ENCODE results near the gene PANK1.

Gene PANK1

GRCh38 chr10:89625041-89625765 is 19.8 kb downstream of the PANK1 start:
- TF ChIP-seq EGR1 (IDR thresholded peaks at IDR 0.05) = no peak
- no peak for TF ChIP-seq RAD21 (IDR thresholded peaks at IDR 0.05; ENCODE audit: low read depth)
- TF ChIP-seq YY1 (IDR thresholded peaks at IDR 0.05; ENCODE audit: low read depth) = no peak
- TF ChIP-seq TCF12 (IDR thresholded peaks at IDR 0.05; ENCODE audit: low read depth) = no peak
- TF ChIP-seq EP300 (IDR thresholded peaks at IDR 0.05; ENCODE audit: borderline replicate concordance) = no peak
- no peak for TF ChIP-seq TAF1 (IDR thresholded peaks at IDR 0.05; ENCODE audit: low read depth)
- TF ChIP-seq FOXM1 (IDR thresholded peaks at IDR 0.05; ENCODE audit: borderline replicate concordance, low read depth) = no peak
- TF ChIP-seq TEAD4 (IDR thresholded peaks at IDR 0.05) = no peak
- no peak for TF ChIP-seq CEBPB (IDR thresholded peaks at IDR 0.05)
- TF ChIP-seq NFIC (IDR thresholded peaks at IDR 0.05) = no peak
- TF ChIP-seq REST (IDR thresholded peaks at IDR 0.05; ENCODE audit: low read depth) = no peak
- TF ChIP-seq ZBTB7A (IDR thresholded peaks at IDR 0.05; ENCODE audit: low read depth) = no peak
- TF ChIP-seq CREB1 (IDR thresholded peaks at IDR 0.05; ENCODE audit: low read depth) = no peak
- TF ChIP-seq USF1 (IDR thresholded peaks at IDR 0.05) = no peak
- no peak for TF ChIP-seq MAX (IDR thresholded peaks at IDR 0.05)

GRCh38 chr10:89624020-89624419 is 21.0 kb downstream of the PANK1 start:
- TF ChIP-seq USF1 (IDR thresholded peaks at IDR 0.05) = no peak
- no peak for TF ChIP-seq RAD21 (IDR thresholded peaks at IDR 0.05; ENCODE audit: low read depth)
- no peak for TF ChIP-seq REST (IDR thresholded peaks at IDR 0.05; ENCODE audit: low read depth)
- TF ChIP-seq YY1 (IDR thresholded peaks at IDR 0.05; ENCODE audit: low read depth) = no peak
- no peak for TF ChIP-seq TEAD4 (IDR thresholded peaks at IDR 0.05)
- no peak for TF ChIP-seq TAF1 (IDR thresholded peaks at IDR 0.05; ENCODE audit: low read depth)
- TF ChIP-seq EP300 (IDR thresholded peaks at IDR 0.05; ENCODE audit: borderline replicate concordance) = no peak
- no peak for TF ChIP-seq FOXM1 (IDR thresholded peaks at IDR 0.05; ENCODE audit: borderline replicate concordance, low read depth)
- no peak for TF ChIP-seq CEBPB (IDR thresholded peaks at IDR 0.05)
- TF ChIP-seq NFIC (IDR thresholded peaks at IDR 0.05) = no peak

- TF ChIP-seq USF1 (IDR thresholded peaks at IDR 0.05) (no peak), TEAD4 (IDR thresholded peaks at IDR 0.05) (no peak), TCF12 (IDR thresholded peaks at IDR 0.05; ENCODE audit: low read depth) (no peak), REST (IDR thresholded peaks at IDR 0.05; ENCODE audit: low read depth) (no peak), ZBTB7A (IDR thresholded peaks at IDR 0.05; ENCODE audit: low read depth) (no peak), NFIC (IDR thresholded peaks at IDR 0.05) (no peak), EGR1 (IDR thresholded peaks at IDR 0.05) (no peak), TAF1 (IDR thresholded peaks at IDR 0.05; ENCODE audit: low read depth) (no peak), YY1 (IDR thresholded peaks at IDR 0.05; ENCODE audit: low read depth) (no peak), RAD21 (IDR thresholded peaks at IDR 0.05; ENCODE audit: low read depth) (no peak)
Measured at GRCh38 chr10:89622151-89622550, 22.9 kb downstream of the PANK1 start.

- TF ChIP-seq RAD21 (IDR thresholded peaks at IDR 0.05; ENCODE audit: low read depth) (no peak), REST (IDR thresholded peaks at IDR 0.05; ENCODE audit: low read depth) (no peak), CEBPB (IDR thresholded peaks at IDR 0.05) (no peak), MAX (IDR thresholded peaks at IDR 0.05) (no peak), YY1 (IDR thresholded peaks at IDR 0.05; ENCODE audit: low read depth) (no peak), USF1 (IDR thresholded peaks at IDR 0.05) (no peak), NFIC (IDR thresholded peaks at IDR 0.05) (no peak), CREB1 (IDR thresholded peaks at IDR 0.05; ENCODE audit: low read depth) (no peak), TAF1 (IDR thresholded peaks at IDR 0.05; ENCODE audit: low read depth) (no peak), EP300 (IDR thresholded peaks at IDR 0.05; ENCODE audit: borderline replicate concordance) (no peak), FOXM1 (IDR thresholded peaks at IDR 0.05; ENCODE audit: borderline replicate concordance, low read depth) (no peak), ZBTB7A (IDR thresholded peaks at IDR 0.05; ENCODE audit: low read depth) (no peak)
Measured at GRCh38 chr10:89621438-89621837, 23.6 kb downstream of the PANK1 start.
